Transverse colon (tissue), 3 donors: Measurements from ENCODE around the gene VASN.

Experiments used
- CTCF ChIP-seq, 5 experiments: fragments of 200-600 bp in 3 of 5; fragments of 450-650 bp in 2 of 5; sonication (generic) in 3 of 5; IDR thresholded peaks; 1 replicate in 2 of 5; 2 replicates in 3 of 5; pipeline ENCODE4 v1.5.1; 2016 to 2017; ENCODE audit warnings: antibody characterized with exemption in 5 of 5, inconsistent platforms in 3 of 5, mild to moderate bottlenecking in 2 of 5, moderate library complexity in 1 of 5
- EP300 ChIP-seq: sonication (generic); formaldehyde crosslinking; IDR thresholded peaks from one replicate; pipeline ENCODE4 v1.6.1; 2017; ENCODE audit warnings: antibody characterized with exemption, low read depth
- POLR2A ChIP-seq: fragments of 450-650 bp; IDR thresholded peaks from one replicate; pipeline ENCODE4 v1.6.1; 2016; ENCODE audit warnings: antibody characterized with exemption, mild to moderate bottlenecking, moderate library complexity

- TF ChIP-seq EP300 (no peak), POLR2A (no peak), CTCF (IDR thresholded peaks at IDR 0.05) (no peak)
Measured at GRCh38 chr16:4340443-4340842, 31.2 kb upstream of the VASN start.
